NCI-H2171 treated with DMSO at 0.1 percent for 48 hours (cell line): ENCODE measurements around the gene GPATCH8.
"Not testable (repeated sequence)": the region's sequence is repeated elsewhere in the genome, so short reads cannot be mapped to it uniquely, and the experiment has no call there.

Experiments used
- DNase-seq: peaks from one replicate; lab custom pipeline; 2025; lab: John Stamatoyannopoulos, UW

The GPATCH8 gene

DNA sequence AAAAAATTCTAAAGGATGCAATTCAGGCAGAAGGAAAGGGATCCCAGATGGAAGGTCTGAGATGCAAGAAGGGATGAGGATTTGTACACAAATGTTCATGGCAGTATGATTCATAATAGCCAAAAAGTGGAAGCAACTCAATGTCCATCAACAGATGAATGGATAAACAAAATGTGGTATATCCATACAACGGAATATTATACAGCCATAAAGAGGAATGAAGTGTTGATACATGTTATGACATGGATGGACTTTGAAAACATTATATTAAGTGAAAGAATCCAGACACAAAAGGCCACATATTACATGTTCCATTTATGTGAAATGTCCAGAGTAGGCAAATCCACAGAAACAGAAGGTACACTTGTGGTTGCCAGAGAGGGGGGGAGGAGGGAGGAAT lies 23.9 kb upstream of the GPATCH8 start:
- no peak for DNase-seq

DNA sequence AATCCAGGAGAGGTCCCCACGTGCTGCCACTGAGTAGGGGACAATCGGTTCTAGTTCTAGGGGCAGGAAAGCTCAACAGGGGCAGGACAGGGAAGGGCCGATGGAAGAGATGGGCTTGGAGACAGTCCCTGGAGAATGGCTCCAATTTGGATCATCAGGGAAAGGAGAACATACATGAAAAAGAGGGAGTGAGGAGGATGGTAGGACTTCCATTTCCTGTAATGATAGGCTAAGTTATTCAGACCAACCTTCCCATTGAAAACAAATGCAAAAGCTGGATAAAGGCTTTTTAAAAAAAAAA lies 20.4 kb upstream of the GPATCH8 start:
- no peak for DNase-seq

DNA sequence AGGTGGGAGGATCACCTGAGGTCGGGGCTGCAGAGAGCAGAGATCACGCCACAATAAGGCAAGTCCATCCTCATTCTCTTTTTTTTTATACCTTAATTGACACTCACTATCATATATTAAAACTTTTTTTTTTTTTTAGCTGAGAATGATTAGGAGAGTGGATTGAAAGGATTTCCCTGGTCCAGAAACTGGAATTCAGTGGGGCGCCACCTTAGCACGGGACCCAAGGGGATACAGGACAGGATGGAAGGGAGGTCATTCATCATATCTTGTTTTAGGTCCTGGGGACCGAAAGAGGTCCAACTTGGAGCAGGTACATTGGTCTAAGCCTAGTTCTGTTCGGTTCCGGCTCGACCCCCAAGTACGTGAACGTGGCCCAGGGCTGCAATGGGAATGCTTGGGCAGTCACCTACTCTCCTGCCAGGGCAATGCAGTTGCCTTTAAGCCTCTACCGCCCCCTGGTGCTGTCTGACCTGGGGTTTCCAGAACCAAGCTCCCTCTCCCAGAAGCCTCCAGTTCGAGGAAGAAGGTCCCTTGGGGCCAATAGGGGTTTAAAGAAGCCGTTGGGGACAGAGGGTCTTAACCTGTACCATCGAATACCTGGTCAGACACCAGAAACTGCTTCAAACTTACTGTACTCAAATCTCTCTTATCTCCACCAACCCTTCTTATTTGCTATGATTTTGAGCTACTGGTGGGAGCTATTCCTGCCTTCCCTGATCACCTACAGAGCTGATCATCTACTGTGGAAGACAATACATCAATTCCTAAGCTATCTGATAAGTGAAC lies 19.9 kb upstream of the GPATCH8 start:
- DNase-seq = no peak

DNA sequence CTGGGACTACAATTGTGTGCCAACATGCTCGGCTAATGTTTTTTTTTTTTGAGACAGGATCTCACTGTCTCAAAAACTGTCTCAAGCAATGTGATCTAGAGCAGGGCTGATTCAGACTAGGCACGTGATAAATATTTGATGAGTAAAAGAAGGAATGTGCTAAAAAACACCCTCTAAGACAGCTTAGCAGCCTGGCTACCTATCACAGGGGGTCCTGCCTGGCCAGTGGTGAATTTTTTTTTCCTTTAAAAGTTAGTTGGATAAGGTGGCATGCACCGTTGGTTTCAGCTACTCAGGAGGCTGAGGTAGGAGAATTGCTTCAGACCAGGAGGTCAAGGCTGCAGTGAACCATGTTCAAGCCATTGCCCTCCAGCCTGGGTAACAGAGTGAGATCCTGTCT lies 14.8 kb upstream of the GPATCH8 start:
- no peak for DNase-seq

DNA sequence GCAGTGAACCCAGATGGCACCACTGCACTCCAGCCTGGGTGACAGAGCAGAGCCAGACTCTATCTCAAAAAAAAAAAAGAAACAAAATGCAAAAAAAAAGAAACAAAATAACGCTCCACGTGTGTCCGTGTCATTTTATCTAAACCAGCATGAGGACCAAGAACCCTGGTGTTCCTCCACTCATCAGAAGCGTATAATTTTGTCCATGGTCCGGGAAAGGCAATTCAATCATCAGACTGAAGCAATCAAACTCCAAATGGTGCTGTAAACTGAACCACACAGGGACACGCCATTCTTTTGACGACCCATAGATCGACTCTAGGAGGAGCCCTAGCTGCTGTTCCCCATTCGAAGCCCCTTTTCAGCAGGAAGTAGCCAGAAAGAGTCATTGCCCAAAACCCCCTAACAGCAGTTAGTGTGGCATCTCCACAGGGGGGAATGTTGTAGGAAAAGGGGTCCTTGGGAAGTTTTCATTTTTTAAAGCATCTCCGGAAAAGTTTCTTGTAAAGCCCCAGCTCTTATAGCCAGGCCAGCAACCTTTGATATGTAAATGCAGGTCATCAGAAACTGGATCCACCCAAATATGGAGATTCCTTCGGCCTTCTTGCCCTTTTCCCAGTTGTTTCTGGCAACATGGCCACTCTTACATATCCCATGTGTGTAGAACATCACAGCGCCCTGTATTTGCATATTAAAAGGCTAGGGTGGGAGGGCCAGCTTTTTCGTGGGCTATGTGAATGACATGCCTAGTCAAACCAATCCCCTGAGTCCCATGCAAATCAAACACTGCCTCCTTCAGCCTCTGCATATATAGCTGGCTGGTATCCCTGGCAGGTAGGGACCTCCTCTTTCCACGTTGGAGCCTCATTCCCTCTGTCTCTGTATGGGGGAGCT lies 8.3 kb upstream of the GPATCH8 start:
- DNase-seq = not testable (repeated sequence)

DNA sequence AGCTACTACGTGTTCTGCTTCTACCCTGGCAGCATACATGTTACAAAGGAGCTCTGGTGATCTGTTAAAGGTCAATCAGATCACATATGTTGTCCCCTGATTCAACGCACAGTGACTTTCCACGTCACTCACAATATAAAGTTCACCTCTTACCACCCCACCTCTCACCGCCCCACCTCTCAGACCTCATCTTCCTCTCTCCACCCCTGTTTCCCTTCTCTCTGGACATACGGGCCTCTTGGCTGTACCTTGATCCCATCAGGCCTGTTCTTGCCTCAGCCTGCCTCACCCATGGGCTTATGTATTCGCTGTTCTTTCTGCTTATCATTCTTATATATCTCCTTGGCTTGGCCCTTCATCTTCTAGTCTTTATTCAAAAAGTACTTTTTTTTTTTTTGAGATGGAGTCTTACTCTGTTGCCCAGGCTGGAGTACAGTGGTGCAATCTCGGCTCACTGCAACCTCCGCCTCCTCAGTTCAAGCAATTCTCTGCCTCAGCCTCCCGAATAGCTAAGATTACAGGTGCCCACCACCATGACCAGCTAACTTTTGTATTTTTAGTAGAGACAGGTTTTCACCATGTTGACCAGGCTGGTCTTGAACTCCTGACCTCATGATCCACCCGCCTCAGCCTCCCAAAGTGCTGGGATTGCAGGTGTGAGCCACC lies 3.9 kb upstream of the GPATCH8 start:
- not testable (repeated sequence) for DNase-seq

DNA sequence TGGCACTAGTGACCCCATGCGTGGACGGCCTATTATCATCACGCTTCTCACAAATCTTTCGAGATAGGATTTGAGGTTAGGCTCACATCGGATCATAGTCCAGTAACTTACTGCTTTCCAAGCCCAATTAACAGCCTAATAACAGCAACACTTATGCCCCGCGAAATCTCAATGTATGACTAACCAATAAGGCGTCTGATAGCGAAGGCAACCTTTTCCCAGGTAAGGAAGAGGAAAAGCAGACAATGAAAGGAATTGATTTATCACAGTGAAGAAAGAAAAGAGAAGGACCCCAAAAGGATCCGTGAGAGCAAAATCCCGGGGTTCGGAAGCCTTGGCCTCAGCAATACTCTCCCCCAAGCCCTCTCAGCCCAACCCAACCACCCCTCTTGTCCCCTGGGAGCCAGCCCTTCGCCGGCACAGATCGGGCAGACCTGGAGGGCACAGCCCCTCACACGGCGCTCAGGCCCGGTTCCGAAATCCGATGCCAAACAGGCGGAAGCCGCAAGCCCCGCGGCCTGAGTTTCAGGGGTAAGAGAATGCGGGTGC lies 534 bp downstream of the GPATCH8 start:
- peak; percentile 65 for DNase-seq

DNA sequence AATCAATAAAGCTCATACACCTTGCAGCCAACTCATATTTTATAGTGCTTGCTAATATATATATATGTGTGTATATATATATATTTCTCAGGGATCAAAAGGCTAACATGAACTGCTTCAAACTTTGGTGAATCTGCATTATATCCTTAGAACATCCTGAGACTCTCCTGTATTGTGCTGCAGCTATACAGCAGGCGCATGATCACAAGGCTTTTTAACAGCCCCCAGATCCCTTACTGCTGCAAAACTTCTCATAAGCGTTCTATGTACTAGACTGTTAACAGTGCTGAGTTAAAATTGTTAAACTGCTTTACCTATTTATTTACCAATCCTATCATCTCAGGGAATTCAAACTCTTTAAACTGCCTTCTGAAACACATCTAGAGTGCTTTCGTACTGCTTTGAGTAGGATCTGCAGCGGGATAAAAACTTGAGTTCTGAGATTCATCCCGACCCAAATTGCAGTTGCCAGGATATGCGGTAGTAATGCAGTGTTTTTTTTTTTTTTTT lies 1.3 kb downstream of the GPATCH8 start:
- DNase-seq = no peak

DNA sequence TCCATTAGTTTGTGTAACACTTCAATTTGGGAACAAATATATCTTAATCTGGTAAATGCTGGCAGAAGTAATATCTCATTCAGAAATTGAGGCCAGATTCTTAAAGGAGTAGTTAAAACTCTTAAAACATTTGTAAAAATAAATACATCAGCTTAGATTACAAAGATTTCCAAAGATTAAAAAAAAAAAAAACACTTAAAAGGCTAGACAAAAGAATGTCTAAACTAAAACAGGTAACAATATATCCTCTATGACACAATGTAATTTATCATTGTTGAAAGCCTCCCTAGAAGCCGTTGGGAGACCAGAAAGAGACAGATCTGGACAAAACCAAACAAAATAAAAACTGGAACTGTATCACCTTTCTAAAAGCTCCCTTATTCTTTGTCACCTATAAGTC lies 3.5 kb downstream of the GPATCH8 start:
- DNase-seq = no peak

DNA sequence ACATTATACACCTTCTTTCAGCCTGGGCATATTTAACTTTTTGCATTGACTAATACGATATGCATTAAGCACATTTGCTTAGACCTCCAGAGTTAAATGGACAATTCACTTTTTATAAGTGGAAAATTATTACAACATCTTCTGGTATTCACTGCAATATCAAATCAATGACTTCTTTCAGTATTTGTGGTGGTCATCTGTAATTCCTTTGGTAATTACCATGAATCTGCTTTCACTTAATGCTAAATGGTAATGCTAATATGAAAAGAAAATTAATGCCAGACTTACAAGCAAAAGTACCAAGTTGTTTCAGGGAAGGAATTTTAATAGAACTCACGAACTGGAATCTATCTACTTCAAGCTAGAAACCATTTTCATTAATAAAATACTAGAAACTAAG lies 6.4 kb downstream of the GPATCH8 start:
- no peak for DNase-seq

DNA sequence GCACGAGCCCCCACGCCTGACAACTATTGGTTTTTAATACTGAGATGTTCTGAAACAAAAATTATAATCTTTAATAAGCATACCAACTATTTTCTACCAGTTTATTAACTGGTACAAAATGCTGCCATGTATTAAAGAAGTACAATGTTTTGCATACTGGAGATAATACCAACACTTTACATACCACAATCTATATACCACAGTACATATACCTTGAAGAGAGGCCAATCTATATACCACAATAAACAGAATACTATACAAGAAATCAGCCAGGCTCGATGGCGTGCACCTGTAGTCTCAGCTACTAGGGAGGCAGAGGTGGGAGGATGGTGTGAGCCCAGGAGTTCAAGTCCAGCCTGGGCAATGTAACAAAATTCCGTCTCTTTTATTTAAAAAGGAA lies 9.9 kb downstream of the GPATCH8 start:
- DNase-seq = no peak

DNA sequence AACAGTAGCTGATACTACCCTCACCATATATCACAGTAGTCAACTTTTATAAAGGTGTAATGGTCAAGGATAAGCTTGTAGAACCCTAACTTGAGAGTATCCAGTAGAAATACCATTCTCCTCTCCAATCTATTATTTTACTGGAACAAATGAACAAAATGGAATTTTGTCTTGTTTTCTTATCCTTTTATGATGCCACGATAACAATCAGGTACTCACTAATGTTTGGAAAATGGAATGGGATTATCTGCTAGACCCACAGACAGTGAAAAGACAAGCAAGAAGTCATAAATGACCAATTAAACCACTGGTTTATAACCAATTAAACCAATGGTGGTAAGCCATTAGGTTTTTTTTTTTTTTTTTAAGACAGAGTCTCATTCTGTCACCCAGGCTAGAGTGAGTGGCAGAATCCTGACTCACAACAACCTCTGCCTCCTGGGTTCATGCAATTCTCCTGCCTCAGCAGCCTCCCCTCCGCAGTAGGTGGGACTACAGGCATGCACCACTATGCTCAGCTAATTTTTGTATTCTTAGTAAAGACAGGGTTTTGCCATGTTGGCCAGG lies 10.4 kb downstream of the GPATCH8 start:
- DNase-seq = no peak

DNA sequence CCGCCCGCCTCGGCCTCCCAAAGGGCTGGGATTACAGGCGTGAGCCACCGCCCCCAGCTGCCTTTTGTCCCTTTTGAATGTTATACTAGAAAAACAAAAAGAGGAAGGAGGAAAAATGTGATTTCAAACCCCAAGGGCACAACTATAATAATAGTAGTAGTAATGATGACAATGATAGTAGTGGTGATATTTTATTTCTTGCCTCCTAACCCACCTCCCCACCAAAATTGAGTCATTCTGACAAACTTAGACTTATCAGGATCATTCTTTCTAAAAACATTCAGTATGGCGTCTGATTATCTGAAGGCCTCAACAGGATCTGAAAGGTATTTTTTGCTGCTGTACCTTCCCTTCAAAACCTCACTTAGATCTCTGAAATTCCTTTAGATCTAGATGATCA lies 13.6 kb downstream of the GPATCH8 start:
- no peak for DNase-seq

DNA sequence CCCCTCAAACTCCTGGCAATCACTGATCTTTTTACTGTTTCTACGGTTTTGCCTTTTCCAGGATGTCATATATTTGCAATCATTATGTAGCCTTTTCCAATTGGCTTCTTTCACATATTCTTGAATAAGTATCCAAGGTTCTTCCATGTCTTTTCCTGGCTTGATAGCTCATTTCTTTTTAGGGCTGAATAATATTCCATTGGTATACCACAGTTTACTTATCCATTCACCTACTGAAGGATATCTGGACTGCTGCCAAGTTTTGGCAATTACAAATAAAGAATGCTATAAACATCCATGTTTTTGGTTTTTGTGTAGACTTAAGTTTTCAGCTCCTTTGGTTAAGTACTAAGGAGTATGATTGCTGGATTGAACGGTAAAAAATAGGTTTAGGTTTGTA lies 16.0 kb downstream of the GPATCH8 start:
- DNase-seq = no peak

DNA sequence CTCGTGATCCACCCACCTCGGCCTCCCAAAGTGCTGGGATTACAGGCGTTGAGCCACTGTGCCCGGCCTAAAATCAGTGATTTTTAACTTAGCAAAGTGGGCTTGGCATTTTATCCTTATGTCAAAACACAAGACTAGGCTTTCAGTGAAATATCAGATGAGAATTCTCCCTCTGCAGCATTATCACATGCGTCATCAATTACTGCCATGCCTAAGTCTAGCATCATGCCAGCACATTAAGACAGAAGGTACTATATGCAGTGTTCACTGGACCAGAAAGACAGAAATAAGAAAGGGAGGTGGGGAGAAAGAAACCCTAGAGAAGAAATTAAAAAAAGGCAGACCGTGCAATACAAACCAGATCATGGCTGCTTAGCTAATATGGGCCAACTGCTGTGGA lies 29.8 kb downstream of the GPATCH8 start:
- DNase-seq = peak; percentile 31

DNA sequence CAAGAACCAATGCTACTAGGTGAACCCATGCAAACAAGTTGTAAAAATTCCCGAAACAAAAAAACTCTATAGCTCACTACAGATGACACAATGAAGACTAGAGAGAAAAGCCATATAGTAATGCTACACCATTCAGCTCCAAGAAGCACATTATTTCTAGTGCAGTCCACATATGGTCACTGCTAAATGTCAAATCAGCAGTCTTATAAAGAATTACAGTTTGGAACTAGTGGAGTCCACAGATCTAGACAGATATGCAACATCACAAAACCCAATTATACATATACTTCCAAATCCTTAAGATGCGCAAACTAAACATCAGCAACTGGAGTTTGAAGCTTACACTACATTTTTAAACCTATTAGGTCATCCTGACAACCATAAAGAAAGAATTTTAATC lies 33.5 kb downstream of the GPATCH8 start:
- DNase-seq = no peak

DNA sequence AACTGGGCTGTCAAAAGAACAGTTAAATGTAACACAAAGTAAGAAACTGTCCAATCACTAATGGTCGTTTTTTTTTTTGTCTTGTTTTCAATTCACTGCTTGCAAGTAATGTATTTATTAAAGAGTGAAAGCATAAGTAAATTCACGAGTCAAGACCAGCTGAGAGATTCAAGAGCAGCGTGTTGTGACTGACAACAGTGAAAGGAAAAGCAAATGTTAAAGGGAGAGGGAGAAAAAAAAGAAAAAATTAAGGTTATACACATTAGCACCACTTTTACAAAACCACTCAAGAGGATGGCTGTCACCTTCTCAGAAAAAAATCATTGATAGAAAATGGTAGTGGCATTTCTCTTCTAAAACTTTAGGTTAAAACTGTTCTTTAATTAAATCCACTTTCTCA lies 36.1 kb downstream of the GPATCH8 start:
- DNase-seq = no peak

DNA sequence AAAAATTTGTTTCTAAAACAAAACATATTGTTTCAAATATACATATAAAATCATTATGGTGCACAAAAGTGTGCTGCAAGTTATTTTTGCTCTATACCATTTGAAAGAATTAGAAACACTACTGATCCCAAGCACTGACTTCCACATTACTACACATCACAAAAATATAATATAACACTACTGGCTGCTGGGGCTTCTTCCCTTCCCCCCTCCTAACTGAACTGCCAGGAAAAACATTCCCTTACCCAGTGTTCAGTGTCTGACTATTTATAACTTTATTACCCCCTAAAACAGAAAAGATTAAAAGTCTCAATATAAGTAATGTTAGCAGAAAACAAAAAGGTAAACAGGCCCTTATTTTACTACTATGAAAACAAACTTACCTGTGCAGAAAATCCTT lies 36.9 kb downstream of the GPATCH8 start:
- DNase-seq = no peak

DNA sequence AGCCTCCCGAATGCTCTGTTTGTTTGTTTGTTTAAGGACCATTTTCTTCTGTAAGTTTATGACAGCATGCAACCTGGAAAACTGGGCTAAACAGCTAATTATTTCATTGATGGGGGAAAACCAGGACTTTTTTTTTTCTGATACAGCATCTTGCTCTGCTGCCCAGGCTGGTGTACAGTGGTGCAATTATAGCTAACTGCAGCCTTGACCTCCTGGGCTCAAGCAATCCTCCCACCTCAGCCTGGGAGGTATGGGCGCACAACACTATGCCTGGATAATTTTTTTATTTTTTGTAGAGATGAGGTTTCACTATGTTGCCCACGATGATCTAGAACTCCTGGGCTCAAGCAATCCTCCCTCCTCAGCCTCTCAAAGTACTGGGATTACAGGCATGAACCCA lies 37.3 kb downstream of the GPATCH8 start:
- DNase-seq = no peak

DNA sequence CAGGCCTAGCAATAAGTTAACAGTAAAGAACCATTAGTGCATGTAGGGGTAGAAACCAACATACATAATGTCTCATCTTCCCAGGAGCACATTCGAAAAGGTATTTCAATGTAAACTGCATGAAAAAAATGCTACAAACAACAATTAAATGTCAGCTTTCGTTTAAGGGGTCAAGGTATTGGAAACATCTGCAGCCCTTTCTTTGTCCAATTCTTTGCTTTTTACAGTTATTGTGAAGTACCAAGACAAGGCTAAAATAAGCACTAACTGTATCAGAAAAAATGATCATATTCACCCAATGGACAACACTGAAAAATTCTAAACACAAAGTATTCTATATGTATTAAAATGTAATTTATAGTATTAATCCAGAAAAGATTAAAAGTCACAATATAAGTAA lies 37.9 kb downstream of the GPATCH8 start:
- DNase-seq = no peak

DNA sequence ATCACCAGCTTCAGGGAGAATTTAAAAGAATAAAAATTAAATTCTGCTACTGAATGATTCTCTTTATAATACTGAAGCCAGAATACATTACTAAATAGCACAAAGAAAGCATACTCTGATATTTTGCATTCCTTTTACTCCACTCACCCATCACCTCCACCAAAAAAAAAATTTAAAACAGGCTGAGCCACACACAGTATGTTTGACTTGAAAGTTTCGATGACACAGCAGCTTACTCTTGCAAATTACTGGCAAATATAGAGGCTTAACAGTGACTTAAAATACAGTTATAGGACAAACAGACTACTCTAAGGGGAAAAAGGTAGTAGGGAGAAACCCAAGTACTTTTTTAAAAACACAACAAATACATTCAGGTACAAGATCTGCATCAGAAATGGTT lies 39.2 kb downstream of the GPATCH8 start:
- no peak for DNase-seq

DNA sequence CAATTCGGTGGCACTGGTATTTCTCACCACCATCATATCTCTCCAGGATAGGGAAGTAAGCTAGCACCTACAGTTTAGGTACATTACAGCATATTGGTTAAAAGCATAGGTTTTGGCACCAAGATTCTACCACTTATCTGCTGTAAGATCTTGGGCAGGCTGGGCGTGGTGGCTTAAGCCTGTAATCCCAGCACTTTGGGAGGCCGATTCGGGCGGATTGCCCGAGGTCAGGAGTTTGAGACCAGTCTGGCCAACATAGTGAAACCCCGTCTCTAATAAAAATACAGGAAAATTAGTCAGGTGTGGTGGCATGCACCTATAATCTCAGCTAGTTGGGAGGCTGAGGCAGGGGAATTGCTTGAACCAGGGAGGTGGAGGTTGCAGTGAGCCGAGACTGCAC lies 51.4 kb downstream of the GPATCH8 start:
- DNase-seq = no peak
